Choroid plexus epithelial cell (primary cell): ENCODE measurements around the gene RHEB.

Experiments
- DNase-seq: peaks from one replicate; pipeline ENCODE4 v3.0.0-alpha.2; 2010; ENCODE audit warnings: low read depth
- H3K4me3 ChIP-seq: 2 replicates; pipeline ENCODE4 v1.5.1; 2011; ENCODE audit warnings: low read depth, mild to moderate bottlenecking, control low read depth, low read length, moderate library complexity
- CTCF ChIP-seq: conservative IDR thresholded peaks from 2 replicates; pipeline ENCODE4 v1.5.1; 2011; ENCODE audit warnings: low read depth, mild to moderate bottlenecking, control low read depth, inconsistent platforms, low read length, moderate library complexity

Gene RHEB

GRCh38 chr7:151524845-151525244 lies 5.2 kb upstream of the RHEB start:
- DNase-seq, result no peak
- no peak for TF ChIP-seq CTCF
- no peak overlapping the region for H3K4me3 ChIP-seq

GRCh38 chr7:151524331-151524730 lies 4.6 kb upstream of the RHEB start:
- no peak overlapping the region for H3K4me3 ChIP-seq
- no peak for DNase-seq

GRCh38 chr7:151520419-151521261 lies 945 bp upstream of the RHEB start:
- peak overlapping the region; percentile 51 for H3K4me3 ChIP-seq
- no peak for DNase-seq
- TF ChIP-seq CTCF, result no peak

More at GRCh38 chr7:151524331-151524730, 4.6 kb upstream of the RHEB start:
- no peak for TF ChIP-seq CTCF

GRCh38 chr7:151518947-151519764 lies 539 bp downstream of the RHEB start:
- DNase-seq, result peak; percentile 32
- H3K4me3 ChIP-seq, result peak overlapping the region; percentile 72

GRCh38 chr7:151518105-151518946 lies 1.4 kb downstream of the RHEB start:
- peak; percentile 56 for DNase-seq
- H3K4me3 ChIP-seq, result peak overlapping the region; percentile 72
- no peak for TF ChIP-seq CTCF

GRCh38 chr7:151517601-151518104 lies 2.0 kb downstream of the RHEB start:
- peak overlapping the region; percentile 72 for H3K4me3 ChIP-seq
- no peak for DNase-seq
- no peak for TF ChIP-seq CTCF

- no peak for DNase-seq
- no peak for TF ChIP-seq CTCF
- H3K4me3 ChIP-seq, result no peak overlapping the region
These were observed 4.5 kb downstream of the RHEB start for GRCh38 chr7:151515276-151515565.
